ENCODE data around the gene COQ3. TPM values are rescaled to one million over a fixed set of nuclear protein-coding genes. Genes with fewer than 3 reads are reported as not detected.

Gene COQ3
- total and polyA plus RNA-seq, 2 of the 8 experiments (the other 6 are each of a cell fraction or from before 2014, with no cell fraction given) = 8.4 to 16.2 TPM

DNA sequence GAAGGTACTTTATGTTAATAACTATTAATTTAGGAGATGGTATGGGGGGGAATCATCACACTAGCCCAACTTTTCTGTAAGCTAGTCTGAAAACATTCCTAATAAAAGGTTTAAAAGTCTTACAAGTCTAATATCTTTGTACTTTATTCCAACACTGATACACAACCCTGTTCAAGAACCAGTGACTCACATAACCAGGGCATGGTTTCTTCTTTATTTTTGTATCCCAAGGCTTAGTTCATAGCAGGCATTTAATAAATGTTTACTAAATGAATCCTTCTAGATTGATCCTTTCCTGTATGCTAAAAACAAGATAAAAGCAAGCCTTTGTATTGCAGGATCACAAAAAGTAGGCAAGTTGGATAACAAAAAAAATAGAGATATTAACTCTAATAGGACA, 21.5 kb upstream of the COQ3 start (continued):
- TF ChIP-seq, protein P1, sequence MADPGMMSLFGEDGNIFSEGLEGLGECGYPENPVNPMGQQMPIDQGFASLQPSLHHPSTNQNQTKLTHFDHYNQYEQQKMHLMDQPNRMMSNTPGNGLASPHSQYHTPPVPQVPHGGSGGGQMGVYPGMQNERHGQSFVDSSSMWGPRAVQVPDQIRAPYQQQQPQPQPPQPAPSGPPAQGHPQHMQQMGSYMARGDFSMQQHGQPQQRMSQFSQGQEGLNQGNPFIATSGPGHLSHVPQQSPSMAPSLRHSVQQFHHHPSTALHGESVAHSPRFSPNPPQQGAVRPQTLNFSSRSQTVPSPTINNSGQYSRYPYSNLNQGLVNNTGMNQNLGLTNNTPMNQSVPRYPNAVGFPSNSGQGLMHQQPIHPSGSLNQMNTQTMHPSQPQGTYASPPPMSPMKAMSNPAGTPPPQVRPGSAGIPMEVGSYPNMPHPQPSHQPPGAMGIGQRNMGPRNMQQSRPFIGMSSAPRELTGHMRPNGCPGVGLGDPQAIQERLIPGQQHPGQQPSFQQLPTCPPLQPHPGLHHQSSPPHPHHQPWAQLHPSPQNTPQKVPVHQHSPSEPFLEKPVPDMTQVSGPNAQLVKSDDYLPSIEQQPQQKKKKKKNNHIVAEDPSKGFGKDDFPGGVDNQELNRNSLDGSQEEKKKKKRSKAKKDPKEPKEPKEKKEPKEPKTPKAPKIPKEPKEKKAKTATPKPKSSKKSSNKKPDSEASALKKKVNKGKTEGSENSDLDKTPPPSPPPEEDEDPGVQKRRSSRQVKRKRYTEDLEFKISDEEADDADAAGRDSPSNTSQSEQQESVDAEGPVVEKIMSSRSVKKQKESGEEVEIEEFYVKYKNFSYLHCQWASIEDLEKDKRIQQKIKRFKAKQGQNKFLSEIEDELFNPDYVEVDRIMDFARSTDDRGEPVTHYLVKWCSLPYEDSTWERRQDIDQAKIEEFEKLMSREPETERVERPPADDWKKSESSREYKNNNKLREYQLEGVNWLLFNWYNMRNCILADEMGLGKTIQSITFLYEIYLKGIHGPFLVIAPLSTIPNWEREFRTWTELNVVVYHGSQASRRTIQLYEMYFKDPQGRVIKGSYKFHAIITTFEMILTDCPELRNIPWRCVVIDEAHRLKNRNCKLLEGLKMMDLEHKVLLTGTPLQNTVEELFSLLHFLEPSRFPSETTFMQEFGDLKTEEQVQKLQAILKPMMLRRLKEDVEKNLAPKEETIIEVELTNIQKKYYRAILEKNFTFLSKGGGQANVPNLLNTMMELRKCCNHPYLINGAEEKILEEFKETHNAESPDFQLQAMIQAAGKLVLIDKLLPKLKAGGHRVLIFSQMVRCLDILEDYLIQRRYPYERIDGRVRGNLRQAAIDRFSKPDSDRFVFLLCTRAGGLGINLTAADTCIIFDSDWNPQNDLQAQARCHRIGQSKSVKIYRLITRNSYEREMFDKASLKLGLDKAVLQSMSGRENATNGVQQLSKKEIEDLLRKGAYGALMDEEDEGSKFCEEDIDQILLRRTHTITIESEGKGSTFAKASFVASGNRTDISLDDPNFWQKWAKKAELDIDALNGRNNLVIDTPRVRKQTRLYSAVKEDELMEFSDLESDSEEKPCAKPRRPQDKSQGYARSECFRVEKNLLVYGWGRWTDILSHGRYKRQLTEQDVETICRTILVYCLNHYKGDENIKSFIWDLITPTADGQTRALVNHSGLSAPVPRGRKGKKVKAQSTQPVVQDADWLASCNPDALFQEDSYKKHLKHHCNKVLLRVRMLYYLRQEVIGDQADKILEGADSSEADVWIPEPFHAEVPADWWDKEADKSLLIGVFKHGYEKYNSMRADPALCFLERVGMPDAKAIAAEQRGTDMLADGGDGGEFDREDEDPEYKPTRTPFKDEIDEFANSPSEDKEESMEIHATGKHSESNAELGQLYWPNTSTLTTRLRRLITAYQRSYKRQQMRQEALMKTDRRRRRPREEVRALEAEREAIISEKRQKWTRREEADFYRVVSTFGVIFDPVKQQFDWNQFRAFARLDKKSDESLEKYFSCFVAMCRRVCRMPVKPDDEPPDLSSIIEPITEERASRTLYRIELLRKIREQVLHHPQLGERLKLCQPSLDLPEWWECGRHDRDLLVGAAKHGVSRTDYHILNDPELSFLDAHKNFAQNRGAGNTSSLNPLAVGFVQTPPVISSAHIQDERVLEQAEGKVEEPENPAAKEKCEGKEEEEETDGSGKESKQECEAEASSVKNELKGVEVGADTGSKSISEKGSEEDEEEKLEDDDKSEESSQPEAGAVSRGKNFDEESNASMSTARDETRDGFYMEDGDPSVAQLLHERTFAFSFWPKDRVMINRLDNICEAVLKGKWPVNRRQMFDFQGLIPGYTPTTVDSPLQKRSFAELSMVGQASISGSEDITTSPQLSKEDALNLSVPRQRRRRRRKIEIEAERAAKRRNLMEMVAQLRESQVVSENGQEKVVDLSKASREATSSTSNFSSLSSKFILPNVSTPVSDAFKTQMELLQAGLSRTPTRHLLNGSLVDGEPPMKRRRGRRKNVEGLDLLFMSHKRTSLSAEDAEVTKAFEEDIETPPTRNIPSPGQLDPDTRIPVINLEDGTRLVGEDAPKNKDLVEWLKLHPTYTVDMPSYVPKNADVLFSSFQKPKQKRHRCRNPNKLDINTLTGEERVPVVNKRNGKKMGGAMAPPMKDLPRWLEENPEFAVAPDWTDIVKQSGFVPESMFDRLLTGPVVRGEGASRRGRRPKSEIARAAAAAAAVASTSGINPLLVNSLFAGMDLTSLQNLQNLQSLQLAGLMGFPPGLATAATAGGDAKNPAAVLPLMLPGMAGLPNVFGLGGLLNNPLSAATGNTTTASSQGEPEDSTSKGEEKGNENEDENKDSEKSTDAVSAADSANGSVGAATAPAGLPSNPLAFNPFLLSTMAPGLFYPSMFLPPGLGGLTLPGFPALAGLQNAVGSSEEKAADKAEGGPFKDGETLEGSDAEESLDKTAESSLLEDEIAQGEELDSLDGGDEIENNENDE (IDR thresholded peaks at IDR 0.05; ENCODE audit: insufficient replicate concordance, low read length) = no peak
- no peak for TF ChIP-seq CTBP2 (IDR thresholded peaks at IDR 0.05; ENCODE audit: borderline replicate concordance, insufficient read depth, insufficient read length, low read length)
- no peak for TF ChIP-seq CHD1 (IDR thresholded peaks at IDR 0.05; ENCODE audit: low read depth, low read length)

Measured in H1 (cell line).